Activated CD8-positive, alpha-beta memory T cell treated with anti-CD3 and anti-CD28 coated beads for 24 hours (primary cell): ENCODE measurements around the gene CACNA1B.

Experiments
- DNase-seq: peaks from one replicate; pipeline ENCODE4 v3.0.0-alpha.2; 2020

CACNA1B gene

DNA sequence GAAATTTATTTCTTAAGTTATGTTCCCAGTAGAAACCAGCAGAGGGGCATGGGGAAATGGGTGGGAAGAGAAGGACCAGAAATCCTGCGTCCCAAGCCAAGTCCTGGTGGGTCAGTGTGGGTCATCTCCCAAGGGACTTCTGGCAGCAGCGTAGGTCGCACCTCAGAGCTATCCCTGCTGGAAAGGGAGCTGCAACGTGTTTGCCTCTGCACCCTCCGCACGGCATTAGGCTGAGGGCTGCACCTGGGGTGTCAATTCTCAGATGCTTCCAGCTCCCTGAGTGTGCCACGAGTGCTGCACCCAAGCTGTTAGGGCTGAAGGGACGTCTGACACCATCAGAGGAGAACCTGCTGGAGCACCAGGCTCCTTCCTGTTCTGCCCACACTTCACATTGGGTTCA, 182.8 kb downstream of the CACNA1B start:
- no peak for DNase-seq

DNA sequence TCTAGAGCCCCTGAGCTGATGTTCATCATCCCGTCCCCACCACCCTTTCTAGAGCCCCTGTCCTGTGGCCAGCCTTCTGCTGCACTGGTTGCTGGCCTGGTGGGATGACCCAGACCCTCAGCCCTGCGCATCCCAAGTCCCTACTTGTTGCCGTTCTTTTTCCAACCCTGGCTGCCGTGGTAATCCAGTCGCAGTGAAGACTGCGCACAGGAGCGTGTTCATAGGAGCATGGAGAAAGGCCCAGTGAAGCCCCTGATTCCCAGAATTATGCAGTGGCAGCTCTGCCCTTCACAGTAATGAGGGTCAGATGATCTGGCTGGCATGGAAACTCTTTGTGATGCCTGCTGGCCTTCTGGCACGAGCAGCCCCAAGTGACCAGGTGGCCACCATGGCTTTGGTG, 183.3 kb downstream of the CACNA1B start:
- no peak for DNase-seq

DNA sequence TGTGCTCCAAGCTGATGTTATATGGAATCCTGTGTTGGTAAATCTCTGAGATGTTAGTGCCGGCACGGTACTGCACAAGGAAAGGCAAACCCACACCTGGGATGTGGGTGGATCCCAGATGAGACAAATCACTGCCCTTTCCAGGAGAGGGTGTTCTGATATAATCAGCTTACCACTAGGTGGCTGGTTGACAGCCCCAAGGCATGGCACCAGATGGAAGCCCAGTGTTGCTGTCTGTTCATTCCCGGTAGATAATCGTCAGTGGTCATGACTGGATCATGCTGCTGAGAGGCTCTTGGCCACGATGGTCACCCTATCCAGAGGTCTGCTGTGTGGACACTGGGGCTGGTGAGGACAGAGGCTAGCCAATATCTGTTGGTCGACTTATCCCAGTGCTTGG, 184.0 kb downstream of the CACNA1B start:
- no peak for DNase-seq

DNA sequence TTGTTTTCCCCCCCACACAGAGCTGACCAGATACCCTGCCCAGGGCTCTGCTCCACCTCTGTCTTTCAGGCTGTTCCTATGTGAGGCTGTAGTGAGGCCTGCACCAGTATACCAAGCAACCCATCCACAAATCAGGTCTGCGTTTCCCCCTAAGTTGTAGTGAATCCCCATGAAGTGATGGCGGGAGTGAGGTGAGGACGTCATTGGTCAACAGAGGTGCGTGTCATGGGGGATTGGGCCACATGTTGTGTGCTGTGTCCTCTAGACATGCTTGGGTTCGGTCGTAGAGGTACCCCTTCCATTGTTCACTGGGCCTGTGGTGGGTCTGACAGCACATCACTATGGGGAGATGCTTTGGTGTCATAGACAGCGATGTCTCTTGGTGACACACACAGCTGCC, 184.6 kb downstream of the CACNA1B start:
- DNase-seq, result no peak

DNA sequence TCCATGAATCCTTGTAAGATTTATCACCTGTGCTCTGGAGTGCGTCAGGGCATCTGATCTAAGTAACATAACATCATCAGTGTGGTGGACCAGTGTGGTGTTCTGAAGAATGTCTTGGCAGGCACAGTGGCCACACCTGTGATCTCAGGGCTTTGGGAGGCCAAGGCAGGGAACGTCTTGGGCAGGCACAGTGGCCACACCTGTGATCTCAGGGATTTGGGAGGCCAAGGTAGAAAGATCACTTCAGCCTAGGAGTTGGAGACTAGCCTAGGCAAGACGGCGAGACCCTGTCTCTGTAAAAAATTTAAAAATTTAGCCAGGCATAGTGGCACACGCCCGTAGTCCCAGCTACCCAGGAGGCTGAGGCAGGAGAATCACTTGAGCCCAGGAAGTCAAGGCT, 185.5 kb downstream of the CACNA1B start:
- DNase-seq, result no peak

DNA sequence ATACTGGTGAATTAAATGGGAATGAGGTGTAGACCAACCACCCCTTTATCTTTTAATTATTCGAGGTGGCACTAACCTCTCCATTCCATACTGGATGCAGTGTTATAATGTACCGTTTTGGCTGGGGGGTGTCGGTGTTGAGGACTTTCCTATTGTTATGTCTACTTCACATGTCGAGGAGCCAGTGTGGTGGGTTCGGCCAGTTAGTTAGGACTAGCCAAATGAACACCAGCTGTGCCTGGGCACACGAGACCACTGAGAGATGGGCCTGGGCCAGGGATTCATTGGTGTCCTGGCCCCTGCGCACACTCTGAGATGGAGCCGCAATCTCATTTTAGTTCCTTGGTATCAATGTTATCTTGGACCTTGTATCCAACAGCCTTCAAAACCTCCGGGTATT, 186.2 kb downstream of the CACNA1B start:
- no peak for DNase-seq

DNA sequence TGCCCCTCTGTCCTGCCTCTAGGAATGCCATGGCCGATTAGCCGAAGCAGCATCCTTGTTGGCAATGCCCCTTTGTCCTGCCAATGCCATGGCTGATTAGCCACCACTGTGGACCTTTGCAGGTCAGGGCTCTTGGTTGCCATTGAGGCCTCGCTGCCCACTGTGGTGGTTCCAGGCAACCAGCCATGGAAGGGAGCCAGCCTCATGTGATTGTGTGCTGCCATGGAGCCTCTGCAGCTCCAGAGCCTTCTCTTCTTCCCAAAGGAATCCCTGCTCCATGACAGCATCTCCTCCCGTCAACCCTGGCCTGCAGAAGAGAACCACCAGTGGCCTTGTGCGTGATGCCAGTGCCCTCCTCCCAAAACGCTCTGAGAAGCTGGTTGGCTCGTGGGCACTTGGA, 187.0 kb downstream of the CACNA1B start:
- no peak for DNase-seq

DNA sequence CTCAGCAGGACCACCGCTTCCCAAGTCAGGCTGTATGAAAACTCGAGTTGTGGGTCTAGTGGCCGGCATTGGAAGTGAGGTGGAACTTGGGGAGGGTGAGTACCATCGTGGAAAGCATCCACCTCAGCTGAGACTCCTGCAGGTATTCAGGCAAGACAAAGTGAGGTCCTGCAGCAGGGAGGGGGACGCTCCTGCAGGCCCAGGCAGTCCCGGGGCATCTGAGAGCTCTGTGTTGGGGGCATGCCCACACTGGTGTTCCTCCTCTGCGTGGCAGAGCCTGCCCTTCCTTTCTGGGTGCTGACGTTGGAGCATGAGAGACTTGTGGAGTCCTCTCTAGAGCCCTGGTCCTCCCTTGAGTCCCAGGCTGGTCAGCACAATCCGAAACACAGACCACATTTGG, 187.7 kb downstream of the CACNA1B start:
- DNase-seq, result no peak

DNA sequence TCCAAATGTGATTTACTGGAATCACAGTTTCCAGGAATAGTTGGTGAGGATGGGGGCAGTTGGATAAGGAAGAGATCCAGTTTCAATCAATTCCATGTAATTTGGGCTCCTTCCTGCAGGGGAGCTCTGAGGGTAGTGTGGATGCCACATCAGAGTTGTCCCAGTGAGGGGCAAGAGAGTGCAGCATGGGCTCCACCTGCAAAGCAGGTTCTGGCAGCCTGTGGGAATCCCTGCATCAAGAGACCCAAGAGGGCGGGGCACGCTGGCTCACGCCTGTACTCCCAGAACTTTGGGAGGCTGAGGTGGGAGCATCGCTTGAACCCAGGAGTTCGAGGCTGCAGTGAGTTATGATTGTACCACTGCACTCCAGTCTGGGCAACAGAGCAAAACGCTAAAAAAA, 188.5 kb downstream of the CACNA1B start:
- DNase-seq, result no peak

DNA sequence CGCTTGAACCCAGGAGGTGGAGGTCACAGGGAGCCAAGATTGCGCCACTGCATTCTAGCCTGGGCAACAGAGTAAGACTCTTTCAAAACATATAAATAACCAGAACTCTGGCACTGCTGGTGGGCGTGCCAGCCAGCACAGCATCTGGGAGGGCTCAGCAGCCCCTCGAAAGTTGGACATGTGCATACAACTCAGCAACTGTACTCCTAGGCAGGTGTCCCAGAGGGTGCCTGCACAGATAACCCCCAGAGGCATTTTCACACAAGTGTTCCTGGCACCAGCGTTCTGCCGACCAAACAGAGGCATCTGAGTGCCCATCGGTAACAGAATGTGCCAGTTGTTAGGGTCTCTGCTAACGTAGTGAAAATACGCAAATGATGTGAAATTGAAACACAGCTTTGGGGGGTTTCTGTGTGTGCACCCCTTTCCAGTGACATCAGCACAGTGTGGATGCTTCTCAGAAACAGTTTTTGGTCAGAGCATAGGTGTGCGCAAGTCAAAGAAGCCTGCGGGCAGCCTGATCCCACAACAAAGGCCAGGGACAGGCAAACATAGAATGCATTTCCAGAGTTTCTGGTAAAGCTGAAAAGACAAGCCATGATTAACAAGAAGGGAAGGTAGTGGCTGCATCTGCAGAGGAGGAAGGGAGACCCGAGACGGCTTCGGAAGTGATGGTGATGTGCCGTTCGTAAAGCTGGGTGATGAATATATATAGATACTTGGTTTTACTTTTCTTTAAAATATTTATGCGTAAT, 190.2 kb downstream of the CACNA1B start:
- peak; percentile 45 for DNase-seq

DNA sequence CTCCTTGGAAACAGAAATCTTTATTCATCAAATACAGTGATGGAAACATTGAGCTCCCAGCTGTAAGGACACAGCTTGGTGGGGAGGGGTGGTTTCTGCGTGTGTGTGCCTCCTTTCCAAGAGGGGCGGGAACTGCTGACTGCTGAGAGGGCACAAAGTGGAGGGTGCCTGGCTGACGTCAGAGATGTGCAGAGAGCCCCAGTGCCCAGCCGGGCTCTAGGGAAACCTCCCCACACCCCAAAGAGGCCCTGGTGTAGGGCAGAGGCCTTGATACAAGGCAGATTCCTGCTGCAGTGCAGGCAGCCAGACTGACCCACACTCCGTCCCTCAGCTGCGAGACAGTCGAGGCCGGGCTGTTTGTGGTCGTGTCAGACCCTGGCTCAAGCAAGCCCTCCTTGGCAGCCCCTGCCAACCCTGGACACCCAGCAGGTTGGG, 191.0 kb downstream of the CACNA1B start:
- no peak for DNase-seq

DNA sequence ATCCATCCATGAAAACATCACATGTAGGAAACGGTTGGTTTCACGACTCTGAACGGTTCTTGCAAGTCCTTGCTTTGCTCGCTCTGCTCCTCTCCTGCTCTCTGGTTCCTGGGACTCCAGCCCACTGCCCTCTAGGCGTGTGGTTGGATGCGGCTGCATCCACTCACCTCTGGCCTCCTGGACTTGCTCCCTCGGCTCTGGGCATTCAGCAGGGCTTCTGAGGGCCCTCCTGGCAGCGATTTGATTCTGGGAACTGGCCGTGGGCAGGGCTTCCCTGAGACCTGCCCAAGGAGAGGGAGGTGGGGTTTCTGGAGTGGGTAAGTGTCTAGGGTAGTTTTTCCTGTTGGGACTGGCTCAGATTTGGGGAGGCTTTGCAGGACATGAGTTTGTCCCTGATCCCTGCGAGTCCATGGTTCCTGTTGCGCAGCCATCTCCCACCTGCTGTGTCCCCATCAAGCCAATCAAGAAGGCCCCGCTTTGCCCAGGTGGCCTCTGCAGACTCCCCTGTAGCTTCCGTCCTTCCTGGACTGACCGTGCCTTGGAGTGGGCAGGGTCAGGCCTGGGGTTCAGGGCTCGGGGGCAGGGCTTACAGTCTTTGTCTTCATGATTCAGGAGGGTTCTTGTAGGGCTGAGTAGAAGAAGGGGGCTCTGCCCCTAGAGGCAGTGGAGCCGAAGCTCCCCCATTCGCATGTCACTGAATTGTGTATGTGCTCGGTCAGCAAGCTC, 192.3 kb downstream of the CACNA1B start:
- DNase-seq, result no peak

DNA sequence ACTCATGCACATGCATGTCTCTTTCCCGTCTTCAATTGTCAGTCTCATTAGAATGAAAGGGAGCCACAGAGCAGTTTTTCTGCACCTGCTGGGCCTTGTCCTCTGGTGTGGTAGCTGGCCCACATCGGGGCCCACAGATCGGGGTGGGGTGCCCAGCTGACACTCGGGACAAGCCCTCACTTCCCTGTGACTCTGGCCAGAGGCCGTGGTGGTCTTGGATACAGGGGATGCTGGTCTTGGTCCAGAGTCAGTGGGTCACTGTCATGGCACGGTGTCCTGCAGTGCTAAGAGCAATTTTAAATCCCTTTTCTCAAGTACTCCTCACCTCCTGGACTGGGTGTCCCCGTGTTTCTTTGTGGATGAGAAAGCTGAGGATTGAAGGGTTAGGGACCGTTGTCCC, 193.2 kb downstream of the CACNA1B start:
- DNase-seq, result no peak

DNA sequence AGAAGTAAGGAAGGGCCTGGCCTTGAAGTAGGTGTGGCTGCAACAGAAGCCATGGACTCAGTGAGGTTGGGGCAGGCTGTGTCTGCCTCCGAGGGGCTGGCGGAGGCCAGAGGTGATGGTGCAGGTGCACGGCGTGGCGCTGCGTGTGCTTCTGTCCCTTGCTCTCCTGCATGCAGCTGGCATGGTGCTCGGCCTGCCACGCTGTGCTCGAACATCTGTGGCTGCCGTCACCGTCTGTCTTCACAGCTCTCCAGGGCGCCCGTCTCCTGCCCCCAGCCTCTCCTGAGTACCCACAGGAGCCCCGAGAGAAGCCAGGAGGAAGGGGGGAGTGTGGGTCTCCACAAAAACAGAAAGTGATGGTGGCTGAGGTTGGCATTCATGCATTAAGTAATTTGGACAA, 193.7 kb downstream of the CACNA1B start:
- no peak for DNase-seq

DNA sequence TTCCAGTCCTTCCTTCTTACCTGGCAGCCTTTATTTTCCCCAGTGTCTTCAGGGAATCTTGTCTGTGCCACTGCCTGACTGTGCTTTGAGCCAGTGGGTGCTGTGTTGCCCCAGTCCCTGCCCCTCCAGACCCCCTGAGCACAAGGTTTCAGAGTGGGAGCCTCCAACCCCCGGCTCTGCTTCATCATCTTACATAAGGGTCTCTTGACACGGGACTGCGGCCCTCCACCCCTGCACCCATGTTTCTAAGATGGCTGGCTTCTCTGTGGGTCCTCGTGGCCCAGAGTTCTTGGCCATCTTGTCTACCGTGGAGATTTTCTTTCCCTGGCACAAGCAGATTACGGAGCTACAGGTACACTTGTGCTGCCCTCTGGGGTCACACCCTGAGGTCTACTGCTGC, 194.1 kb downstream of the CACNA1B start:
- no peak for DNase-seq

DNA sequence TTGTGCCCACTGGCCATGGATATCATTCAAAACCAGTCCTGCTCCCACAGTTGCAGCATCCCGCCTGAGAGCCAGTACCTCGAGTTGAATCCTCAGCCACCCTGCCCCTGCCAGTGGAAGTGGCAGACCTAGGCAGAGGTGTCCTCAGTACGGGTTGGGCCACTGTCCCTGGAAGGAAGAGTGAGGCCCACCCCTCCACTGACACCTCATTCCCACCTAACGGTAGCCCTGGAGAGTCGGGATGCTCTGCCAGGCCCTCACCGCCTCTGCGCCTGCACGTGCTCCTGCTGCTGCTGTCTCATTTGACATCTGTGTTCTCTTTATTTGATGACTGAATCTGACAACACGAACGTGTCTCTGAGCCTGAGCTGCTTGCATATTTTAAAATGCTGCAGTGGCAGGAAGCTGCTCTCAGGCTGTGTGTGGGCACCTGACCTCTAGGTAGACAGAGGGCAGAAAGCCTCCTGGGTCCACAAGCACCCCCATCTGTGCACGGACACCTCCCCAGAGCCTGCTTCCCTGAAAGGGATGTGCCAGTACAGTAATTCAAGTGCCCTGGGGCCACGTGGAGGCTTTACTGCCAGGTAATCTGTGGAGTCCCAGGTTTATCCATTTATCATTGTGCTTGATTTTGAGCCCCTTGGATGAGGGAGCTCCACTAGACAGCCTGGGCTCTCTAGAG, 194.7 kb downstream of the CACNA1B start:
- DNase-seq, result peak; percentile 50

DNA sequence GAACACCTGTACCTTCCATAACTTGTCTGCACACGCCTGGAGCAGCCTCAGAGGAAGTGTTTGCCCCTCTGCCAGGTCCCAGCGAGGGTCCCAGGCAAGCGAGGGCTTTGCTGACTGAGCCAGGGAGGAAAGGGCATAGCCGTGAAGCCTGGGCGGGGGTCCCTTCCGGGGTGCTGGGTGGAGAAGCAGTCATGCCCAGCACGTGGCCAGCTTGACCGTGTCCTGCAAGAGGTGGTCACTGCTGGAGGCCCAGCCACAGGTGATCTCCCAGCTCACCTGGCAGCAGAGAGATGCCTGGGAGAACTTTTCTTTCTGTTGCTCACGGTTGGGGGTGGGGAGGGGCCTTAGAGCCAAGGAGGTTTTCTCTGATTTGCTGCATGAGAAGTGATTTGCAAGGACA, 195.3 kb downstream of the CACNA1B start:
- no peak for DNase-seq

DNA sequence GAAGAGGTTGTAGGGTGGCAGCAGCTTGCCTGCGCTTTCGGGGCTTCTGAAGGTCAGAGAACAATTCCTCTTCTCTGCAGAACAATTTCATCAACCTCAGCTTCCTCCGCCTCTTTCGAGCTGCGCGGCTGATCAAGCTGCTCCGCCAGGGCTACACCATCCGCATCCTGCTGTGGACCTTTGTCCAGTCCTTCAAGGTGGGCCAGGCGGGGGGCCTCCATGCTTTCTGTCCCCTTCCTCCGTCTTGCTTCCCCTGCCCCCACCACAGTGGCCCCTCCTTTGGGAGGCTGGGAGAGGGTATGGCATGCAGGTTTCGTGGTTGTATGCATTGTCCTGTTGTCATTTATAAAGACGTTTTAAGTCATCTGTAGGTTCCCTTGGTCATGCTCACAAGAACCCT, 195.8 kb downstream of the CACNA1B start:
- no peak for DNase-seq

DNA sequence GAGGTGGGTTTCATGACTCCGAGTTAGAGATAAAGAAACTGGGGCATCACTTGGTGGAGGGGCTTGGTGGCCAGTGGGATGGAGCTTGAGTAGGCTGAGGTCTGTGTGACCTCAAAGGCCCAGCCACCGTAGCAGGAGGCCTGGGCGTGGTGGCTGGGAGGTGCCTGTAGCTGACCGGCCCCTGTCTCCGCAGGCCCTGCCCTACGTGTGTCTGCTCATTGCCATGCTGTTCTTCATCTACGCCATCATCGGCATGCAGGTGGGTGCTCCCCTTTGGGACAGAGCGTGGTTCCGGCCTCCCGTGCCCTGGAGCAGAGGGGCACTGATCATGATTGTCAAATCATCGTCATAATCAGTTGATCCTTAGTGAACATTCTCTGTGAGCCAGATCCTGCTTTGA, 196.2 kb downstream of the CACNA1B start:
- no peak for DNase-seq

DNA sequence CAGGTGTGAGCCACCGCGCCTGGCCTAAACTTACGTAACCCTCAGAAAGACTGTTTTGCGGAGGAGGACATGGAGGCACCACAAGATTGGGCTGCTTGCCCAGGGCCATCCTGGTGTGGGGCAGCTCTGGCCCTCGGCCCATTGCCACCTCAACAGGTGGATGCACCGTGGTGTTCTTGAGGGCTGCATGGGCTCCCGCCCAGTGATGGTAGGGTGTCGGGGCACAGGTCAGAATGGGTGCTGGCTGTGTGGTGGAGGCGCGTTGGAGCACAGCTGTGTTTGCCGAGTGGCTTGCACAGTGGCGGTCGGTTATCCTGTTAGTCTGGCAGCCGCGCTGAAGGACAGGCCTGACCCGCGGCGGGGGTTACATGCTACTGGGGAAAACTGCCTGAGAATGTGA, 196.9 kb downstream of the CACNA1B start:
- no peak for DNase-seq

DNA sequence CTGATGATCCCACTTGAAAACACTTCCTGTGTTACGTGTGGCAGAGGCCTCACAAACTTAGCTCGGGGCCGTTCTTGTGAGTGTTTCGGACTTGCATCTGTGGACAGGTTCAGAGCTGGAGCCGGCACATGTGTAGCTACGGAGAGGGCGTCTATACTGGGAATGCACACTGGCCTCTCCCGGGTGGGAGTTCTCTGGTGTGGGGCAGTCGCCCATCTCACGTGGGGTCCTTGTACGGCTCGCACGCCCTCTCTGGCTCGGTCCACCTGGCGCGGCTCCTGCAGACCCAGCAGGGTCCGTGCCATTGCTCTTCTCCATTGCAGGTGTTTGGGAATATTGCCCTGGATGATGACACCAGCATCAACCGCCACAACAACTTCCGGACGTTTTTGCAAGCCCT, 197.9 kb downstream of the CACNA1B start:
- peak; percentile 33 for DNase-seq

DNA sequence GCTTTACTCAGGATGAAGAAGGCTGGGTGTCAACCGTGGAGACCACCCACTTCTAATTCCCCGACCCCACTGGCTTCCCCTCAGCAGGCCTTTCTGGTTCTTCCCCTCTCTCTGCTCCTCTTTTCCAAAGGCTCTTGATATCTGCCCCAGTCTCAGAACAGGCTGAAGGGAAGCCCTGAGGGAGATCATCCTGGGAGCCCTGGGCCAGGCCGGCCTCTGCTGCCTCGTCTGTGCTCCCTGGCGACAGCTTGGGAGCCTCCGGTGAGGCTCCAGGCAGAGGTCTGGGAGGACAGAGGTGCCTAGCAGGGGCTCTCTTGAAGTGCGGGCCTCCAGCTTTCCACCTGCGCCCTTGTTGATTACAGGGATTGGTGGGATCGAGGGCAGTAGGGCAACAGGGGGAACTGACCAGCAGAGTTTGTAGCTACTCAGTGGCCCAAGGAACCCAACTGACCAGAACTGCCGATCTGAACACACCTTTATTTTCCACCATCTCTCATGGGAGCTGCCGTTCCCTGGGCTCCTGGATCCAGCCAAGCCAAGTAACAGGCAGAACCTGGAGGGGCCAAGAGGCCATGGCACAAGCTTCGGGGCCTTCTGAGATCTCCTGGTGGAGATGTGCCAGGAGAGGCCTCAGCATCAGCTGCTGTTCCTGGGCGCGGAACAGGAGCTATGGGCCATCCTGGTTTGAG, 198.5 kb downstream of the CACNA1B start:
- no peak for DNase-seq

DNA sequence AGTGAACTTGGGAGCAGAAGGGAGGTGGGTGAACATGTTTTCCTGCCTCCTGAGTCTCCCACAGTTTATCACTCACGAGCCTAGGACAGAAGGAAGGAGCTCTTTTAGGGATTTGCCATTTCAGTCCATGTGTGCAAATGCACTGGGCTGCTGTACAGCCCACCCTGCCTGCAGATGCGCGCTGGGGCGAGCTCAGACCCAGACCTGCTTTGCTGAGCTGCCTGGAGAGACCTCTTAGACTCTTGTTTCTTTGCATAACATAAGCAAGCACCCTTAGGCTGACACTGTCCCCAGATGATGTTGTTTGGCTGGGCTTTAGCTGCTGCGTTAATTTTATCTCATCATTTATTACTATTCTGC, 199.0 kb downstream of the CACNA1B start:
- DNase-seq, result no peak

DNA sequence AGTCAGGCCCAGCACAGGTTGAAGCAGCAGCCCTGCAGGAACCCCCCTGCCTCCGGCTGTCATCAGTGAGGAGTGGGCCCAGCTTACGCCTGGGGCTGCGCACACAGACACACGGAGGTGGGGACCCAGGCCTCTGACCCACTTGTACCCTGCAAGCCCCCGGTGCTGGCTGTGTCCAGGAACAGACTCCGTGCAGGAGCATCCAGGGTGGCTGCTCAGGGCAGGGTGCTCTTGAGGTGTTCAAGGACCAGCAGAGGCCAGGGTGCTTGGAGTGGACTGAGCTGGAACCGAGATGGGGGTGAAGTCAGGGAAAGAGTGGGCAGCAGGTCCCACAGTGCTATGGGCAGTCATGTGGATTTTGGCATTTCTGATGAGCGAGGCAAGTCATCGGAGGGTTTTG, 199.5 kb downstream of the CACNA1B start:
- no peak for DNase-seq
